Choroid plexus epithelial cell (primary cell): ENCODE measurements around the gene DYRK1B.
"Not testable (repeated sequence)": the region's sequence is repeated elsewhere in the genome, so short reads cannot be mapped to it uniquely, and the experiment has no call there.

Source experiments
- DNase-seq: peaks from one replicate; pipeline ENCODE4 v3.0.0-alpha.2; 2010; ENCODE audit warnings: low read depth
- H3K4me3 ChIP-seq: 2 replicates; pipeline ENCODE4 v1.5.1; 2011; ENCODE audit warnings: low read depth, mild to moderate bottlenecking, control low read depth, low read length, moderate library complexity
- TF ChIP-seq, protein P1 (sequence below): conservative IDR thresholded peaks from 2 replicates; pipeline ENCODE4 v1.5.1; 2011; ENCODE audit warnings: low read depth, mild to moderate bottlenecking, control low read depth, inconsistent platforms, low read length, moderate library complexity

DYRK1B gene

DNA sequence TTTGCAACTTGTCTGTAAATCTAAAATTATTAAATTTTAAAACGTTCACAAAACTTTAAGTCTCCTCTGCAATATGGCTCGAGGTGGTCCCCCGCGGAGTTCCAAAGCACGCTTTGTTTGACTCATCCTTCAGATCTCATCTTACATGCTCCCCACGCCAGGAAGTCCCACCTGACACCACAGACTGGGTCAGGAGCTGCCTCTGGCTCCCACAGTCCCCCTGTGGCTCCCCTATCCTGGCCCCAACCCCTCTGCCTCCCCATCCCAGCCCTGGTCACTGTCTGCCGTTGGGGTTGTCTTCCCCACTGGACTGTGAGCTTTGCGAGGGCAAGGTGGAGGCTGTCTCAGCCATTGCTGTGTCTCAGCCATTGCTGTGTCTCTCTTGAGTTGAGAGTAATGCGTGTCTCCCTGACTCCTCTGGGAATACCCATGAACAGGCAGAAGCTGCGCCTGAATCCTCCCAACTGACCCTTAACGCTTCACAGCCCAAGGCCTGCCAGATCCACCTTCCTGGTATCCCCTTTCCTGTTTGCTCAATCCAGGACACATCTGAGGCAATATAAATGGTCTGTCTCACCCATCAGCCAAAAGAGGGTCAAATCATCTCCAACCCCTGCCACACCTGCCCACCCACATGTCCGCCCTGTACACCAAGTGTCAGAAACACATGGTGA is 15.9 kb downstream of the DYRK1B start:
- TF ChIP-seq, protein P1, sequence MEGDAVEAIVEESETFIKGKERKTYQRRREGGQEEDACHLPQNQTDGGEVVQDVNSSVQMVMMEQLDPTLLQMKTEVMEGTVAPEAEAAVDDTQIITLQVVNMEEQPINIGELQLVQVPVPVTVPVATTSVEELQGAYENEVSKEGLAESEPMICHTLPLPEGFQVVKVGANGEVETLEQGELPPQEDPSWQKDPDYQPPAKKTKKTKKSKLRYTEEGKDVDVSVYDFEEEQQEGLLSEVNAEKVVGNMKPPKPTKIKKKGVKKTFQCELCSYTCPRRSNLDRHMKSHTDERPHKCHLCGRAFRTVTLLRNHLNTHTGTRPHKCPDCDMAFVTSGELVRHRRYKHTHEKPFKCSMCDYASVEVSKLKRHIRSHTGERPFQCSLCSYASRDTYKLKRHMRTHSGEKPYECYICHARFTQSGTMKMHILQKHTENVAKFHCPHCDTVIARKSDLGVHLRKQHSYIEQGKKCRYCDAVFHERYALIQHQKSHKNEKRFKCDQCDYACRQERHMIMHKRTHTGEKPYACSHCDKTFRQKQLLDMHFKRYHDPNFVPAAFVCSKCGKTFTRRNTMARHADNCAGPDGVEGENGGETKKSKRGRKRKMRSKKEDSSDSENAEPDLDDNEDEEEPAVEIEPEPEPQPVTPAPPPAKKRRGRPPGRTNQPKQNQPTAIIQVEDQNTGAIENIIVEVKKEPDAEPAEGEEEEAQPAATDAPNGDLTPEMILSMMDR = no peak
- H3K4me3 ChIP-seq = no peak overlapping the region
- DNase-seq = no peak

DNA sequence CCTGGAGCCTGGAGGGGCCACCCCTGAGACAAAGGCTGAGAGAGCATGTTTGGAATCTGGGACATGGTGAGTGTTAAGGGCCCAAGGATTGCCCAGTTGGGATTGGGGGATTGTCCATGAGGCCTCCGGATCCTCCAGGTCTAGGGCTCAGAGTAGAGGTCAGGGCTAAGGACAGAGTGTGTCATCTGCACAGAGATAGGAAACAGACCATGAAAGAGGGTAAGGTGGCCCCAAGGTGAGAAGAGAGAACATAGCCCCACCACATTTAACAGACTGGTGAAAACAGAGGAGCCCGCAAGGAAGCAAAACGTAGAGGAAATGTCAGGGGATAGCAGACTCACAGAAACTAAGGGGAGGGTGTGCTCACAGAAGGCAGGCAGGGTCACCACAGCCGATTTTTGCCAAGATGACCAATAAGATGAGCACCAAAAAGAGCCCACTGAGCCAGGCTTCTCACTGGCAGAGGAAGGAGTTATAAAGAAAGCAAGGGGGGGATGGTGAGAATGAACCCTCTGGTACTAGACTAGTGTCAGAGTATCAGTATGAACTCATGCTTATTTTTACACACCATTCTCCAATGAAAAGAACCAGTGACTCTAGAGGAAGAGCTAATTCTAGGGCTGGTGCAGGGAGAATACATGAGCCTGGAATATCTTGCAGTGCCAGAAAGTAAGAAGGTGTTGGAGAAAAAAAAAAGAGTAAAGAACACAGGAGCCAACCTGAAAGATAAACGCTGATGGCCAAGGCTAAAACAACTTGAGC is 17.5 kb downstream of the DYRK1B start:
- no peak for DNase-seq
- no peak overlapping the region for H3K4me3 ChIP-seq
- TF ChIP-seq, protein P1 = no peak

DNA sequence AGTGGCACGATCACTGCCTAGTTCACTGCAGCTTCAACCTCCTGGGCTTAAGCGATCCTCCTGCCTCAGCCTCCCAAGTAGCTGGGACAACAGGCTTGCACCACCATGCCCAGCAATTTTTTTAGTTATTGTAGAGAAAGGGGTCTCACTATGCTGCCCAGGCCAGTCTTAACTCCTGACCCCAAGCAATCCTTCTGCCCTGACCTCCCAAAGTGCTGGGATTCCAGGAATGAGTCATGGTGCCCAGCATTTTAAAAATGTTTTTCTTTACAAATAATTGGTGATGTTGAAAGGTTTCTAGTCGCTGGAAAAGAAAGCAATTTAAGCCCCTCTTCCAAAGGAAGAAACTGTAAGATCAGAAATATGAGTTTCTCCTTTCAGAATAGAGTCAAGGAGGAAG is 19.4 kb downstream of the DYRK1B start:
- TF ChIP-seq, protein P1 = no peak
- no peak overlapping the region for H3K4me3 ChIP-seq
- DNase-seq = peak; percentile 23

DNA sequence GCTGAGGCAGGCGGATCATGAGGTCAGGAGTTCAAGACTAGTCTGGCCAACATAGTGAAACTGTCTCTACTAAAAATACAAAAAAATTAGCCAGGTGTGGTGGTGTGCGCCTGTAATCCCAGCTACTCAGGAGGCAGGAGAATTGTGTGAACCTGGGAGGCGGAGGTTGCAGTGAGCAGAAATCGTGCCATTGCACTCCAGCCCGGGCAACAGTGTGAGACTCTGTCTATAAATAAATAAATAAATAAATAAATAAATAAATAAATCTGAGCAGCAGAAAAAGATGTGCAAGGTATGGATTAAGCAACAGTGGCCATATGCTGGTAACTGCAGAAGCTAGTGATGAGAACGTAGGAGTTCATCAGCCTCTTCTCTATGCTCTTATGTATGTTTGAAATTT is 19.9 kb downstream of the DYRK1B start:
- DNase-seq, H3K4me3 ChIP-seq: not testable (repeated sequence)

DNA sequence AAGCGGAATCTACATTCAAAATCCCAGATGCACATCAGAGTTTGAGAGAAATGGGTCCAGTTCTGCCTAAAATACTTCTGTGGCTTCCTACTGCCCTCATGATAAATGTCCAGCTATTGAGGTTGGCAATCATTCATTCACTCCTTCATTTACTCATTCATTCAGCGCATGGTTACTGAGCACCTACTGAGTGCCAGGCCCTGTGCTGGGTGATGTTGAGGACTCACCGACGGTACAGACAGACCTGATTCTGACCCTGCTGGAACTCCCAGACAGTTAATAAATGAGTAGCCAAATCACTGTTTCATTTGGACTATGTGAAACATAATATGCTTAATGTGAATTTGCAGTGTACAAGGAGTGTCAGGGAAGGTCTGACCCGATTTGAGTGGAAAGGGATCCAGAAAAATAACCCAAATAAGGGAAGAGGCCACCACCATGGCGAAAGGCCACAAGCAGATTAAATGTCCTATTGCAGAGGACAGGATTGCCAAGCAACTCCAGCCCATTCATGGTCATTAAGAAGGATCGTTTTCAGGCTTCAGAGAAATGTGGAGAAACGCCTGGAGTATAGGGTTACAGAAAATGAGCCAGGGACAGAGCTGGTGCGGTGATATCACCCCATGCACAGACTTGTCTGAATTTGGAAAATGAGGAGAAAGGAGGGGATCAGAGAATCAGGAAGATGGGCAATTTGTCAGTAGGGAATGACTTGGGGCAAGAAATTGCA is 20.5 kb downstream of the DYRK1B start:
- TF ChIP-seq, protein P1 = no peak
- no peak overlapping the region for H3K4me3 ChIP-seq
- no peak for DNase-seq

DNA sequence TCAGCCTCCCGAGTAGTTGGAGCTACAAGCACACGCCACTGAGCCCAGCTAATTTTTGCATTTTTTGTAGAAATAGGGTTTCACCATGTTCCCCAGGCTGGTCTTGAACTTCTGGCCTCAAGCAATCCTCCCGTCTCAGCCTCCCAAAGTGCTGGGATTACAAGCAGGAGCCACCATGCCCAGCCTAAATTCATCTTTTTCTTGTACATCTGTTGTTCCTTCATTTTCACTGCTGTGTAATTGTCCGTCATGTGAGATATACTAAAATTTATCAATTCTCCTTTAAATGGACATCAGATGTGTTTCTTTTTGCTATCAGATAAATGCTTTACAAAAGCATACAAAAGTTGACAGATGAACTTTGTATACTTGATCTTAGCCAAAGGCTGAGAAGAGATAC is 22.9 kb downstream of the DYRK1B start:
- DNase-seq = no peak
- H3K4me3 ChIP-seq = no peak overlapping the region
- TF ChIP-seq, protein P1 = no peak

DNA sequence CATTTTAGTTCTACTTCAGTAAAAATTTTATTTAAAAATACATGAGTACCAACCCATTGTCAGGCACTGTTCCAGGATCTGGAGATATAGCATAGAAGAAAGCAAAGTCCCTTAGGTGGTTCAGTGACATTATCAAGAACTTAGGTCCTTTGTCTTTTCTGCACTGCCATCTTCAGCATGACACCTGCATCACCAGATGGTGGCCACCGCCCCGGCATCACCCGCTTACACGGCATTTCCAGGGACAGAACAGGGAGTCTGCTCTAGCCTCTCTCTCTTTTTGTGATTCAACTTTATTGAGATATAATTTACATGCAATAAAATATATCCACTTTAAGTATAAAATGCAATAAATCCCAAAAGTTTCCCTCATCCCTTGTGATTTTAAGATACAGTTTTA is 23.5 kb downstream of the DYRK1B start:
- TF ChIP-seq, protein P1 = no peak
- H3K4me3 ChIP-seq = no peak overlapping the region
- no peak for DNase-seq
